Activated T-cell treated with anti-CD3 and anti-CD28 coated beads, Interleukin-2, amount 50 U/mL, for 24 hours (primary cell): ENCODE data around the gene ETV3.
"Not testable (repeated sequence)": the region's sequence is repeated elsewhere in the genome, so short reads cannot be mapped to it uniquely, and the experiment has no call there.

Source experiments
- DNase-seq: peaks from one replicate; pipeline ENCODE4 v3.0.0-alpha.2; 2020
- H3K27ac Mint-ChIP-seq: 2 replicates; pipeline ENCODE4 v1.8.0; 2020; ENCODE audit warnings: mild to moderate bottlenecking, mixed read lengths
- H3K27me3 Mint-ChIP-seq: 2 replicates; pipeline ENCODE4 v1.8.0; 2020; ENCODE audit warnings: mixed read lengths
- H3K36me3 Mint-ChIP-seq: 2 replicates; pipeline ENCODE4 v1.8.0; 2020; ENCODE audit warnings: low read depth, mixed read lengths
- H3K4me1 Mint-ChIP-seq: 2 replicates; pipeline ENCODE4 v1.8.0; 2020; ENCODE audit warnings: low read depth, mixed read lengths
- H3K4me3 Mint-ChIP-seq: 2 replicates; pipeline ENCODE4 v1.8.0; 2020; ENCODE audit warnings: mild to moderate bottlenecking, moderate library complexity, mixed read lengths
- H3K9me3 Mint-ChIP-seq: 2 replicates; pipeline ENCODE4 v1.8.0; 2020; ENCODE audit warnings: mixed read lengths

The ETV3 gene

GRCh38 chr1:157105298-157105987, 32.8 kb downstream of the ETV3 start:
- Mint-ChIP-seq H3K4me1 (peaks cover 10% of the 10 kb centered on the region), H3K27ac (no peak overlapping the region), H3K36me3 (no peaks in the 10 kb centered on the region), H3K27me3 (peaks cover 33% of the 10 kb centered on the region), H3K4me3 (no peak overlapping the region), H3K9me3 (no peaks in the 10 kb centered on the region)
- DNase-seq = no peak

DNA sequence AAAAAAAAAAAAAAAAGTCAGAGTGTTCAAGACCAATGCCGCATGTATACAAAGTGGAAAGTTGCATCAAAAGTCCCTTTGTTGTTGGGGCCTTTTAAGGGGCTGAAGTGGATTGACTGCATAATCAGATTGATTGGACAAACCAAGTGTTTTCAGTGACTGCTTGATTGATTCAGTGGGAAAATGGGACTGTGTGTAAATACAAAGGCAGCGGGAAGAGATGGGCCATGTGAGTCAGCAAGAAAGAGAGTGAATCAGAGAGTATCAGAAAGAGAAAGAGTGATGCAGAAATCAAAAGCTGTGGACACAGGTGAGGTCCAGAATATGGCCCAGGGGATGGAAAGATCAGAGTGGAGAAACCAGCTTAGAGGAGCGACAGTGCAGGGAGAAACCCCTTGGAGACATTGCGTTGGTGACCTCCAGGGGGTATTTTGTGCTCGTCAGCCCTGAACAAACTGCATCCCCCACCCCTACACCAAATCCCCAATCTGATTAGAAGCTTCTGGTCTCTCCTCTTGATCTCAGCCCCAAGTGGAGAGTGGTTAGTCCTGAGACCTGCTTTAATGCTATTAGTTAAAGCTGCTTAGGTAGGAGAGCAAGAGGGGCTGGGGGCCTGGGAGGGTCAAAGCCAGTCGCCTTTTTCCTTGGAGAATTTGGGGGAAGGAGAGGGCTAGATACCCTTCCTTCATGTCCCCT, 33.4 kb downstream of the ETV3 start:
- H3K4me1 Mint-ChIP-seq = peaks cover 10% of the 10 kb centered on the region
- DNase-seq = no peak
- H3K9me3 Mint-ChIP-seq = no peaks in the 10 kb centered on the region
- no peak overlapping the region for H3K27ac Mint-ChIP-seq
- H3K27me3 Mint-ChIP-seq = peaks cover 33% of the 10 kb centered on the region
- no peak overlapping the region for H3K4me3 Mint-ChIP-seq
- no peaks in the 10 kb centered on the region for H3K36me3 Mint-ChIP-seq

GRCh38 chr1:157103268-157103667, 34.9 kb downstream of the ETV3 start:
- no peak overlapping the region for H3K27ac Mint-ChIP-seq
- H3K27me3 Mint-ChIP-seq = peaks cover 22% of the 10 kb centered on the region
- no peak overlapping the region for H3K4me3 Mint-ChIP-seq
- peaks cover 13% of the 10 kb centered on the region for H3K4me1 Mint-ChIP-seq
- no peaks in the 10 kb centered on the region for H3K9me3 Mint-ChIP-seq
- H3K36me3 Mint-ChIP-seq = no peaks in the 10 kb centered on the region
- DNase-seq = no peak

DNA sequence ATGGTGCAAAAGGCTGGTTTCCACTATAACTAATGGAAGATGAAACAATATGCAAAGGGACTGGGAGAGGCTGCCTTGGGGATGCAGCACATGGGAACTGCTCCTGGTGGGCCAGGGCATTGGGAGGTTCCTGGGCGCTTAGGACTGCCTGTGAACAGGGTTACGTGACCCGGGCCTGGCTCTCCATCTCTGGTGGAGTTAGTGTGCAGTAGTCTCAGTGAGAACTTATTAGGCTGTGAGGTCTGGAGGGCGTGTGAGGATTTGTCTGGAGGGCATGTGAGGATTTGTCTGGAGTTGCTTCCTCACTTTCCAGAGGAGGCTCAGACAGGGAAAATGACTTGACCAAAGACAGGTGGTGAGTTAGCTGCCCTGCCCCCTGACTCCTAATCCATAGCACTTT, 37.0 kb downstream of the ETV3 start:
- H3K27me3 Mint-ChIP-seq = peaks cover 4% of the 10 kb centered on the region
- H3K4me3 Mint-ChIP-seq = no peak overlapping the region

DNA sequence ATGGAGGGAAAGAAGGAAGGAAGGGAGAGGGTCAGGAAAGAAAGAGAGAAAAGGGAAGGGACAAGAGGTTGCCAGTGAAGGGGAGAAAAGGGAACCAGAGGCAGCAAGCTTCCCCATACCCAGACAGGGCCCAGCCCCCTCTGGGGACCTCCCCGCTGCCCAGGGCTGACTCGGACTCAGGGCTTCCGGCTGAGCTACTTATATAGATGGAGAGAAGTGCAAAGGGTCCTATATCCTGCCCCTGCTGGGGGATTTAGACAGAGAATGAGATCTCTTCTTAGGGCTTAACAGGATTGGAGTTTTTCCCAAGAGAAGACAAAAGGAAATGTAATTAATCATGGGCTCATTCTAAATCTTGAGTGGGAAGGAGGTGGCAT, 38.6 kb downstream of the ETV3 start, which contains the start of gene ETV3L:
Gene ETV3L (minus strand): TSS at position 176 of the 377 bp plus-strand sequence. CDS start 285 bp downstream, outside the sequence.
- H3K36me3 Mint-ChIP-seq = no peaks in the 10 kb centered on the region
- no peak for DNase-seq
- H3K27ac Mint-ChIP-seq = no peak within 1 kb of the TSS
- peaks cover 4% of the 10 kb centered on the region for H3K27me3 Mint-ChIP-seq
- no peak within 1 kb of the TSS for H3K4me3 Mint-ChIP-seq
- no peaks in the 10 kb centered on the region for H3K9me3 Mint-ChIP-seq
- H3K4me1 Mint-ChIP-seq = peaks cover 4% of the 10 kb centered on the region

More for the DNA sequence above, 37.0 kb downstream of the ETV3 start:
- DNase-seq = no peak
- Mint-ChIP-seq H3K4me1 (peaks cover 6% of the 10 kb centered on the region), H3K9me3 (no peaks in the 10 kb centered on the region), H3K36me3 (no peaks in the 10 kb centered on the region), H3K27ac (no peak overlapping the region)

DNA sequence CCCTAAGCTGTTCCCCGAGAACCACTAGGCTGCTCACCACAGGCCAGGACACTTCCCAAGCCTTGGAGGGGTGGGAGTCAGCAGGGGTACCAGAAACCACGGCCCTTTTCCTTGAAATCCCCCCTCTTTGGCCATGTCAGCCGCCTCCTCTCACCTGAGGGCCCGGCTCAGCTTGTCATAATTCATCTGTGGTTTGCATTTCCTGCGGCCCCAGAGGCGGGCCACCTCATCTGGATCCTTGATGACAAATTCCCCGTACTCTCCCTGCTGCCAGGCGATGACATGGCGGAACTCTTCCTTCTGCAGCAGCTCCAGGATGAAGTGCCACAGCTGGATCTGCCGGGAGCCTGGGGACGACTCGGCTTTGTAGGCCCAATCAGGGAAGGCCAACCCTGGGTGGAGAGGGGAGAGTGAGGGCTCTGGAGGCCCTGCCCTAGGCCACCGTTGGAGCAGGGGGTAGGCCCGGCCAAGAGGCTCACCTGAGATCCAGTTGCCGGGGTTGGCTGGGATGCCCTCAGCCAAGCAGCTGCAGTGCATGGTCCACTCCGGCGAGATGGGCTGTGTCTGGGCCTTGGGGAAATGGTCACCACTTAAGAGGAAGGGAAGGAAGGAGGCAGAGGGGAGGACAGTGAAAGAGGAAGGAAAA, 39.1 kb downstream of the ETV3 start:
- H3K27ac Mint-ChIP-seq, H3K4me1 Mint-ChIP-seq, H3K36me3 Mint-ChIP-seq, H3K4me3 Mint-ChIP-seq, H3K27me3 Mint-ChIP-seq, DNase-seq, H3K9me3 Mint-ChIP-seq: not testable (repeated sequence)

GRCh38 chr1:157098519-157098918, 39.7 kb downstream of the ETV3 start:
- Mint-ChIP-seq H3K27me3 (peaks cover 4% of the 10 kb centered on the region), H3K4me3 (no peak overlapping the region), H3K36me3 (no peaks in the 10 kb centered on the region), H3K27ac (no peak overlapping the region), H3K9me3 (no peaks in the 10 kb centered on the region), H3K4me1 (peaks cover 2% of the 10 kb centered on the region)
- no peak for DNase-seq

DNA sequence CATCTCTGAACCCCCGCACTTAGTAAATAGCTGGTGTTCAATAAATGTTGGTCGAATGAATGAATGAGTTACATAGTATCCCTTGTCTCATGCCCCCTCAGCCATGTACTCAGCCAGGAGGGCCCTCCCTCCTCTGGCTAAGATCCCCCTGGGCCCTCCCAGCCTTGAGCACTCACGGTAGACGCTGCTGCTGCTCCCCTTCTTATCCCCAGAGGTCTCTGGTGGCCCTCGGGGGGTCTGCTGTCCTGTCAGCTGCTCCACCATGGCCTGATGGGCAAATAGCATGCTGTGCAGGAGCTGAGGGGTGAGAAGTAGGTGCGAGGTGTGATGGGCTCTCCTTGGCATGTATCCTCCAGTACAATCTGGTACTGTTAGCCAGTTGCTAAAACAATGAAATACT, 40.5 kb downstream of the ETV3 start:
- Mint-ChIP-seq H3K9me3 (no peaks in the 10 kb centered on the region), H3K36me3 (no peaks in the 10 kb centered on the region), H3K27ac (no peak overlapping the region), H3K4me1 (peaks cover 2% of the 10 kb centered on the region), H3K4me3 (no peak overlapping the region), H3K27me3 (peaks cover 4% of the 10 kb centered on the region)
- DNase-seq = no peak

DNA sequence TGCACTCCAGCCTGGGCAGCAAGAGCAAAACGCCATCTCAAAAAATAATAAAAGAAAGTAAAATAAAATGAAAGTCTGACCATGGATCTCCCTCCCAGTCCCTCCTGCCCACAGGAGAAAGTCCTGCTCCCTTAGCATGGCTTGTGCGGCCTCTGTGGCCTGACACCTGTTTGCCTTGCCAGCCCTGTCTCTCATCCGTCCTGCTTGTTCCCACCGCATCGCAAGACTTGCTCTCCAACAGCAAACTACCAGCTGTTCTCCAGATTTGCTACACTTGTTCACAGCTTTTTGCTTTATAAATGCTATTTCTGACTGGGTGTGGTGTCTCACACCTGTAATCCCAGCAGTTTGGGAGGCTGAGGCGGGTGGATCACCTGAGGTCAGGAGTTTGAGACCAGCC, 41.3 kb downstream of the ETV3 start:
- DNase-seq = no peak
- no peak overlapping the region for H3K4me3 Mint-ChIP-seq
- no peaks in the 10 kb centered on the region for H3K27me3 Mint-ChIP-seq
- H3K36me3 Mint-ChIP-seq = no peaks in the 10 kb centered on the region
- H3K9me3 Mint-ChIP-seq = no peaks in the 10 kb centered on the region
- H3K4me1 Mint-ChIP-seq = peaks cover 2% of the 10 kb centered on the region
- H3K27ac Mint-ChIP-seq = no peak overlapping the region

DNA sequence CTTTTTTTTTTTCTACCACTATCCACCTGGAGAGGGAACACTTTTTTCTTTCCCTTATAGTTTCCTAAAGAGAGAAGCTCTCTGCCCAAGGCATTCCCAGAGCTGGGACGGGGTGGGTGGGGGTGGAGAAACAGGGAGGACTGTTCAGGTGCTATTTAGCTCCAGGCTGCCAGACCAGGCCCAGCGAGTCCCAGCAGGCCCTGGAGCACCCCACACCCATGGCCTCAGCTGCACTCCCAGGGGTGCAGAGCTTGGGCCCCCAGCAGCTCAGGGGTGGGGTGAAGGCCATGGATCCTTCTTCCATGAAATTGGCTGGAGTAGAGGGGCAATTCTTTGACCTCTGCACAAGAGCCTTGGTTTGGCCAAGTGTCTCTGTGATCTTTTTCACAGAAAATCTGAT, 42.6 kb downstream of the ETV3 start:
- no peaks in the 10 kb centered on the region for H3K27me3 Mint-ChIP-seq
- peaks cover 2% of the 10 kb centered on the region for H3K4me1 Mint-ChIP-seq
- DNase-seq = no peak
- H3K27ac Mint-ChIP-seq = no peak overlapping the region
- H3K4me3 Mint-ChIP-seq = no peak overlapping the region
- no peaks in the 10 kb centered on the region for H3K36me3 Mint-ChIP-seq
- H3K9me3 Mint-ChIP-seq = no peaks in the 10 kb centered on the region

DNA sequence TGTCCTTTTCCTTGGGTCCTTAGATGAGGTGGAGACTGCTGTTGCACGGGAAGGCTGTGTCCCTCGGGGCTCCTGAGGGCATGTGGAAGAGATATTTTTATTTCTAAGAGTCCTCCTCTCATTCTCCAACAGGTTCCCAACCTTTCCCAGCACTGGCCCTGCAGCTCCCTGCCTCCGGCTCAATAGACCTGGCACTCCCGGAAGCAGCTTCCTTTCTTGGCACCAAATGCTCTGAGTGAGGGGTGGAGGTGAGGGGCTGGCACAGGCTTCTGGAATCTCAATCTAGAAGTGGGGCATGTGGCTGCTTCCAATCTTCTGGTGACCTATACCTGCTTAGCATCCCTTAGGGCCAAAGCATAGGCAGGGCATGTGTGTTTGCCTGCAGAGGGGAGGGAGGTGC, 43.1 kb downstream of the ETV3 start:
- Mint-ChIP-seq H3K27me3 (no peaks in the 10 kb centered on the region), H3K36me3 (no peaks in the 10 kb centered on the region)

DNA sequence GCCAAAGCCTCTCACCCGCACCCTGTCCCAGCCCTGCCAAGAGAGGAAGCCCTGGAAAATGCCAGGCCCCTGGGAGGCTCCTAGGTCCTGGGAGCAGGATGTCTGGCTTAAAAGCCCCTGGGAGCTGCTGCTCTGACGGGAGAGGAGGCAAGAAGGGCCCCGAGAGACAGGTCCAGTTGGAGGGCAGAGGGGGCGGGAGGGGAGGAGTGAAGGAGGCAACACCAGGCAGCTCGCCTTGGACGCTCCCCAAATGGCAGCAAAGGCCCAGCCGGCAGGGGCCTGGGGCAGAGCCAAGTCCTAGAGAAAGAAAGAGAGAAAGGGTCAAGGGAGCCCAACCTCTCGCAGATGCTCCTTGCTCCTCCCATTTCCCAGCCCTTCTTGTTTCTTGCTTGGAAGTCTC, 45.4 kb downstream of the ETV3 start:
- Mint-ChIP-seq H3K4me1 (no peaks in the 10 kb centered on the region), H3K27ac (no peak overlapping the region), H3K36me3 (no peaks in the 10 kb centered on the region), H3K27me3 (no peaks in the 10 kb centered on the region), H3K9me3 (no peaks in the 10 kb centered on the region), H3K4me3 (no peak overlapping the region)
- no peak for DNase-seq

More for the DNA sequence above, 43.1 kb downstream of the ETV3 start:
- no peak for DNase-seq
- Mint-ChIP-seq H3K4me1 (peaks cover 2% of the 10 kb centered on the region), H3K9me3 (no peaks in the 10 kb centered on the region), H3K27ac (no peak overlapping the region), H3K4me3 (no peak overlapping the region)

DNA sequence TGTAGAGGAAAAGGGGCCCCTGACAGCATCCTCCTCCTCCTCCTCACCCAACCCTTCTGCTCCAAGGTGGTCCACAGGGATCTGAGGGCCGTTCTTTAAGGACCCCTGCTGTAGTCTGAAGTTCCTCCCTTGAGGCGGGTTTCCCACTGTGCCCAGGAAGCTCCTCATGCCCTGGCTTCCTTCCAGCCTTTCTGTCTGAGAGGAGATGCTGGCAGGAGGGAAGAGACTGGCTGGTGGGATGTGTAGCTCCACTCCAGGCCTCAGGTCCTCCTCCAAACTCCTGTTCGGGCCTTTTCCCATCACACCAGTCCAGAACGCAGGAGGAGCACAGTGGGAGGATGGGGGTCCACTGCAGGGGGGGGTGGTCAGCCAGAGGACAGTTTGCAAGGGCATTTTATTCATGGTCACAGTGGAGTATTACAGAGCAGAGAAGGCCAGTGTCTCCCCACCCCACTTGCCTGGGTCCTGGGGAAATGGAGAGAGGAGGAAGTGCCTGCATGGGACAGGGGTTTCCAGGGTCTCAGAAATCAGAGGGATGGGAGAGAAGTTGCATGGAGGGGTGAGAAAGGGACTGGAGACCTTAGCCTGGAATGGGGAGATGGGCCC, 46.4 kb downstream of the ETV3 start:
- Mint-ChIP-seq H3K36me3 (no peaks in the 10 kb centered on the region), H3K27me3 (no peaks in the 10 kb centered on the region), H3K4me1 (no peaks in the 10 kb centered on the region), H3K4me3 (no peak overlapping the region), H3K9me3 (no peaks in the 10 kb centered on the region), H3K27ac (no peak overlapping the region)
- no peak for DNase-seq

DNA sequence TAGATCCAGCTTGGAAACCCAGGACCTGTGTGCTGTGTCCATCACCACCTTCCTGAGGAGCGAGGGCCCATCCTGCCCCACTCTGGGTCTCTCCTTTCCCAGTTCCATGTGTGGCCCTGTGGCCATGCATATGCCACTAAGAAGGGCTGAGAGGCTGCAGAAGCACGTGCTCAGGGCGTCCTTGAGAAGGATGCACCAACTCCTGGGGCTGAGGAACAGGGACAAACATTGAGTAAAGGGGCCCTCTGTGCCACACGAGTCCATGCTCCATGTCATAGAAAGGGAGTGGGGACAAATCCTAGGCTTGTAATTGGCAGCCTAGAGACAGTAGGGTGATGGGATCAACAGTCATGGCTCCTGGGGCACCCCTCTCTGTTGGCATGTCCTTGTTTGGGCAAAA, 47.0 kb downstream of the ETV3 start:
- no peak overlapping the region for H3K27ac Mint-ChIP-seq
- no peaks in the 10 kb centered on the region for H3K27me3 Mint-ChIP-seq
- H3K9me3 Mint-ChIP-seq = no peaks in the 10 kb centered on the region
- no peaks in the 10 kb centered on the region for H3K36me3 Mint-ChIP-seq
- no peak overlapping the region for H3K4me3 Mint-ChIP-seq
- no peaks in the 10 kb centered on the region for H3K4me1 Mint-ChIP-seq
- DNase-seq = no peak

DNA sequence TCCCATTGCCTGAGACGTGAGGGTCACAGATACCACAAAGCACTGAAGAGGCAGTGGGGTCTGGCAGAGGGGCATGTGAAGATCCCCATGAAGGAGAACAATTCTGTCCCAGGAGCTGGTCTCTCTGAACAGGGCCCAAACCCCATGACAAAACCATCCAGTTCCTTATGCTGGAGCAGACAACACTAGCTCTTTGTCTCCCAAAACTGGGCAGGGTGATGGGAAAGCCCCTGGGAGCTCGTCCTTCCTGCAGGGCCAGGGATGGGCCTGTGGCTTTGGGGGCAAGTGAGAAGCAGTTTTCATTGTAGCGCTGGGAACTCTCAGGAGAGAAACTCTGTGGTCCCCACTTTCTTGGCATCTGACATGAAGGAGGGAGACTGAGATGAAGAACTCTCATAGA, 47.4 kb downstream of the ETV3 start:
- Mint-ChIP-seq H3K9me3 (no peaks in the 10 kb centered on the region), H3K4me3 (no peak overlapping the region), H3K27me3 (no peaks in the 10 kb centered on the region), H3K4me1 (no peaks in the 10 kb centered on the region), H3K27ac (no peak overlapping the region), H3K36me3 (no peaks in the 10 kb centered on the region)
- DNase-seq = no peak
